Upper lobe of left lung (tissue), 6 donors: ENCODE data around the gene ZNF43. TPM values are rescaled to one million over a fixed set of nuclear protein-coding genes. Genes with fewer than 3 reads are reported as not detected.
"Not testable (repeated sequence)": the region's sequence is repeated elsewhere in the genome, so short reads cannot be mapped to it uniquely, and the experiment has no call there.

Experiments used
- ATAC-seq, 2 donors: fragments of 200-7000 bp; cut with Tn5 transposase; one replicate each; pipeline ENCODE4 v1.9.1; 2022; ENCODE audit warnings: mild to moderate bottlenecking in 2 of 2, moderate library complexity in 2 of 2; ENCODE audit not compliant: low FRiP score in 2 of 2
- DNase-seq, 2 donors: peaks; one replicate each; pipeline ENCODE4 v3.0.0-alpha.2; 2019 to 2020
- H3K27ac ChIP-seq, 4 donors: fragments of 200-600 bp; sonication (generic); one replicate each; pipeline ENCODE4 v1.5.1; 2016 to 2019
- H3K27me3 ChIP-seq, 4 donors: fragments of 200-600 bp; sonication (generic); one replicate each; pipeline ENCODE4 v1.5.1; 2017 to 2019
- H3K36me3 ChIP-seq, 4 donors: fragments of 200-600 bp; sonication (generic); one replicate each; pipeline ENCODE4 v1.5.1; 2016 to 2019
- H3K4me1 ChIP-seq, 4 donors: fragments of 200-600 bp; sonication (generic); one replicate each; pipeline ENCODE4 v1.5.1; 2018 to 2019
- H3K4me3 ChIP-seq, 4 donors: fragments of 200-600 bp; sonication (generic); one replicate each; pipeline ENCODE4 v1.5.1; 2017 to 2019; ENCODE audit warnings: mild to moderate bottlenecking in 2 of 4, moderate library complexity in 1 of 4
- H3K9me3 ChIP-seq, 4 donors: fragments of 200-600 bp; sonication (generic); one replicate each; pipeline ENCODE4 v1.5.1; 2018 to 2019
- CTCF ChIP-seq, 6 experiments: fragments of 450-650 bp in 4 of 6; fragments of 200-600 bp in 2 of 6; sonication (generic) in 2 of 6; IDR thresholded peaks; one replicate each; pipeline ENCODE4 v1.5.1; 2016 to 2019; ENCODE audit warnings: antibody characterized with exemption in 6 of 6
- EP300 ChIP-seq, 4 donors: sonication (generic); formaldehyde crosslinking; IDR thresholded peaks; one replicate each; pipeline ENCODE4 v1.5.1; 2017; ENCODE audit warnings: antibody characterized with exemption in 4 of 4, control low read depth in 2 of 4
- POLR2A ChIP-seq, 4 donors: fragments of 450-650 bp; IDR thresholded peaks; one replicate each; pipeline ENCODE4 v1.5.1; 2016 to 2017; ENCODE audit warnings: antibody characterized with exemption in 4 of 4, mild to moderate bottlenecking in 2 of 4
- POLR2AphosphoS5 ChIP-seq, 2 donors: sonication (generic); formaldehyde crosslinking; IDR thresholded peaks; one replicate each; pipeline ENCODE4 v1.5.1; 2017; ENCODE audit warnings: antibody characterized with exemption in 2 of 2
- WGBS, 2 donors: methylation state at CpG; one replicate each; pipeline ENCODE4 v1.1.5; 2017 to 2018; 5-methylcytosine and 5-hydroxymethylcytosine counted together
- total RNA-seq, 6 donors: library from RNA; depleted of rRNA in 4 of 6; stranded (reverse); fragments of >200 nt in 4 of 6; gene quantifications; one replicate each; pipeline versions ENCODE4 v1.1.0 to v1.2.1, GENCODE V29; 2016 to 2021
- donor health status: DM: no; HTN: no; CAD: no; lungs with moderate emphysema.
- donor health status: DM: no; HTN: yes; CAD: no; lungs with severe emphysema.

The ZNF43 gene
- total RNA-seq, 6 donors from 2014 or later = 8.8 to 35.6 (median 11.6) TPM

- Histone ChIP-seq H3K4me1 (peaks cover 4 to 11% (median 8%) of the 10 kb centered on the region in 4 donors), H3K9me3 (no peaks in the 10 kb centered on the region), H3K36me3 (peaks cover 5 to 37% (median 25%) of the 10 kb centered on the region in 4 donors), H3K27me3 (no peaks in the 10 kb centered on the region), H3K27ac (no peak overlapping the region), H3K4me3 (no peak overlapping the region)
- DNase-seq (no peak), ATAC-seq (no peak)
- TF ChIP-seq POLR2A (IDR thresholded peaks at IDR 0.05) (no peak), EP300 (IDR thresholded peaks at IDR 0.05) (no peak), POLR2AphosphoS5 (IDR thresholded peaks at IDR 0.05) (no peak), CTCF (IDR thresholded peaks at IDR 0.05) (no peak)
Observed at GRCh38 chr19:21765151-21765550, 70.8 kb downstream of the ZNF43 start.

DNA sequence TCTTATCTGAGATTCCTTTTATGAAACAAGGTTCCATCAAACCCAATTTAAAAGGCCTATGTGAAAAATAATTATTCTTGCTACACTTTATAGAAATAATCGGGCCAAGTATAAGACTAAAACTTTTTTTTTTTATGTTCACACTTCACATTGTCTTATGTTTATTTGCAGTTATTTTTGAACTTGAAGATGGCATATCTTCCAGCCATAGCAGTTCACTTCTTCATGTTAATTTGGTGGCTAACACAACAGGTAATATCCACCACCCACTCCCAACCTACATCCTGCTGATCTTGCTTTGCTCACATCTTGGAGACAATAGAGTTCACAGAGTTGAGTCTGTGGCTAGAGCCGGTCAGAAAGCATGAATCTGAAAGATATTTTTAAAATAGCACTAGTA is 74.4 kb downstream of the ZNF43 start:
- not testable (repeated sequence) for H3K9me3 ChIP-seq, H3K4me3 ChIP-seq, H3K4me1 ChIP-seq, H3K27me3 ChIP-seq, H3K27ac ChIP-seq, ATAC-seq, DNase-seq
- peaks cover 5 to 56% (median 32%) of the 10 kb centered on the region in 4 donors for H3K36me3 ChIP-seq
- 50 to 70% methylated on average over 2 of the region's 2 CpGs for WGBS, 2 donors

GRCh38 chr19:21758296-21758695 is 77.7 kb downstream of the ZNF43 start:
- no peak for TF ChIP-seq CTCF (IDR thresholded peaks at IDR 0.05)
- DNase-seq = no peak
- Histone ChIP-seq H3K36me3 (peaks cover 6 to 55% (median 23%) of the 10 kb centered on the region in 4 donors), H3K4me1 (no peaks in the 10 kb centered on the region), H3K27me3 (no peaks in the 10 kb centered on the region), H3K9me3 (peaks cover 0 to 9% (median 1%) of the 10 kb centered on the region in 4 donors), H3K4me3 (no peak overlapping the region), H3K27ac (no peak overlapping the region)
- ATAC-seq = no peak
- 92 to 96% methylated on average over 3 of the region's 3 CpGs for whole genome bisulfite sequencing, 2 donors

DNA sequence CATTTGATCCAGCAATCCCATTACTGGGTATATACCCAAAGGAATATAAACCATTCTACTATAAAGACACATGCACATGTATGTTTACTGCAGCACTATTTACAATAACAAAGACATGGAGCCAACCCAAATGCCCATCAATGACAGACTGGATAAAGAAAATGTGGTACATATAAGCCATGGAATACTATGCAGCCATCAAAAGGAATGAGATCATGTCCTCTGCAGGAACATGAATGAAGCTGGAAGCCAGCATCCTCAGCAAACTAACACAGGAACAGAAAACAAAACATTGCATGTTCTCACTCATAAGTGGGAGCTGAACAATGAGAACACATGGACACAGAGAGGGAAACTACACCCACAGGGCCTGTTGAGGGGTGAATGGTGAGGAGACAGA is 80.4 kb downstream of the ZNF43 start:
- H3K36me3 ChIP-seq = peaks cover 6 to 56% (median 29%) of the 10 kb centered on the region in 4 donors
- not testable (repeated sequence) for H3K27ac ChIP-seq, H3K4me1 ChIP-seq, H3K9me3 ChIP-seq, H3K4me3 ChIP-seq, DNase-seq, H3K27me3 ChIP-seq, ATAC-seq

Other genes with a start within 250 kb of the ZNF43 start
- gene ZNF100, start 68.6 kb downstream of the ZNF43 start, total RNA-seq = 10 to 100 TPM in 4 of 6 donors, 1 to 10 TPM in 2; 4.1 to 33.5 (median 11.4) TPM
- 10 to 100 TPM in 1 of 6 donors, 1 to 10 TPM in 4, under 1 TPM in 1; 0.91 to 10.6 (median 4.2) TPM for gene ZNF208, start 174.8 kb upstream of the ZNF43 start, total RNA-seq
- gene ZNF257, start 216.3 kb upstream of the ZNF43 start, total RNA-seq = 1 to 10 TPM in 4 of 6 donors, under 1 TPM in 2; 0.22 to 3.1 (median 1.3) TPM